Stomach (tissue), 9 donors: ENCODE data around the gene TENM4. TPM values are rescaled to one million over a fixed set of nuclear protein-coding genes. Genes with fewer than 3 reads are reported as not detected.

Experiments
- DNase-seq, 2 donors: peaks; one replicate each; pipeline versions ENCODE4 v3.0.0 to v3.0.0-alpha.2; 2013 to 2019
- H3K27ac ChIP-seq, 5 donors: fragments of 200-600 bp in 4 of 5; sonication (generic) in 4 of 5; one replicate each; pipeline ENCODE4 v1.5.1; 2013 to 2019; ENCODE audit warnings: mild to moderate bottlenecking in 1 of 5, moderate library complexity in 1 of 5
- H3K27me3 ChIP-seq, 3 donors: fragments of 200-600 bp; sonication (generic); one replicate each; pipeline ENCODE4 v1.5.1; 2017 to 2019; ENCODE audit warnings: mixed run types in 1 of 3
- H3K36me3 ChIP-seq, 4 donors: fragments of 200-600 bp; sonication (generic); 1 replicate in 3 of 4; 2 replicates in 1 of 4; pipeline ENCODE4 v1.5.1; 2016 to 2019
- H3K4me1 ChIP-seq, 4 donors: fragments of 200-600 bp; sonication (generic); one replicate each; pipeline ENCODE4 v1.5.1; 2016 to 2019
- H3K4me3 ChIP-seq, 4 donors: fragments of 200-600 bp; sonication (generic) in 3 of 4; one replicate each; pipeline ENCODE4 v1.5.1; 2016 to 2019; ENCODE audit warnings: mild to moderate bottlenecking in 1 of 4
- H3K9me3 ChIP-seq, 4 donors: fragments of 200-600 bp; sonication (generic); one replicate each; pipeline ENCODE4 v1.5.1; 2016 to 2019
- CTCF ChIP-seq, 7 experiments: fragments of 450-650 bp in 4 of 7; fragments of 200-600 bp in 3 of 7; sonication (generic) in 3 of 7; IDR thresholded peaks; one replicate each; pipeline ENCODE4 v1.5.1; 2016 to 2019; ENCODE audit warnings: antibody characterized with exemption in 7 of 7, control low read depth in 2 of 7, mild to moderate bottlenecking in 1 of 7
- EP300 ChIP-seq: sonication (generic); formaldehyde crosslinking; IDR thresholded peaks from one replicate; pipeline ENCODE4 v1.6.1; 2017; ENCODE audit warnings: antibody characterized with exemption
- POLR2A ChIP-seq, 4 donors: fragments of 450-650 bp; IDR thresholded peaks; one replicate each; pipeline ENCODE4 v1.6.1; 2016; ENCODE audit warnings: antibody characterized with exemption in 4 of 4, control low read depth in 2 of 4, mild to moderate bottlenecking in 1 of 4, moderate library complexity in 1 of 4
- POLR2AphosphoS5 ChIP-seq, 3 donors: sonication (generic); formaldehyde crosslinking; IDR thresholded peaks; one replicate each; pipeline ENCODE4 v1.6.1; 2016; ENCODE audit warnings: antibody characterized with exemption in 3 of 3
- WGBS, 5 donors: extraction: QIAGEN DNeasy Blood & Tissue Kit in 3 of 5; methylation state at CpG; one replicate each; pipeline versions ENCODE4 v1.1.5 to v1.1.7; 2013 to 2018; 5-methylcytosine and 5-hydroxymethylcytosine counted together
- intact Hi-C: fragments of 100-400 bp; cut with DNase I; formaldehyde crosslinking; loops from one replicate; pipeline ENCODE4 v1.15.1; 2023; ENCODE audit warnings: low total_unique reads
- polyA plus RNA-seq, 3 donors: library from polyadenylated mRNA; stranded (reverse); fragments of 200-250 nt; gene quantifications; one replicate each; pipeline ENCODE4 v1.2.3, GENCODE V29; 2013
- total RNA-seq, 5 donors: library from RNA; depleted of rRNA; stranded (reverse); fragments of >200 nt; gene quantifications; one replicate each; pipeline versions ENCODE4 v1.1.0 to v1.2.3, GENCODE V29; 2014 to 2016
- donor health status: healthy with polysubstance abuse.
- donor health status: Bipolar disorder and iron deficiency.
- donor health status: healthy.

TENM4 gene
- total and polyA plus RNA-seq, 8 donors: 0.06 to 13.2 (median 0.87) TPM; not detected in 1

DNA sequence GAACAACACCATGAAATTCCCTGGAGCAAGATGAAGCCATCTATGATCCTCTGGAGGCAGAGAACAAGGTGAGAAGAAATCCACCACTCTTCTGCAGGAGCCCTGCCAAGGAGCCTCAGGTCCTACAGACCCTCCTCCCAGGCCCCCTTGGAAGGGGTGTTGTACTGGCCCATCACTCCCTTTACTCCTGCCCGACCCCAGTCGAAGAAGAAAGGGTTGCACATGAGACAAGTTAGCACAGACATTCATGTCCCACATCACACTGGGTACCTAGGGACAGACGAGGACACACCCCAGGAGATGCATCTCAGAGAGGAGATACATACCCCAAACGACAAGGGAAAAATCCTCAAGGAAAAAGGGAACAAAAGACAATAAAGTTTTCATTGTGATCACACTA is 783.4 kb downstream of the TENM4 start:
- Histone ChIP-seq H3K27me3 (no peaks in the 10 kb centered on the region), H3K36me3 (peaks cover 0 to 13% (median 0%) of the 10 kb centered on the region in 4 donors), H3K27ac (no peak overlapping the region), H3K4me1 (no peaks in the 10 kb centered on the region), H3K9me3 (no peaks in the 10 kb centered on the region), H3K4me3 (no peak overlapping the region)
- TF ChIP-seq POLR2AphosphoS5 (IDR thresholded peaks at IDR 0.05): no peak
- TF ChIP-seq POLR2A (IDR thresholded peaks at IDR 0.05): no peak
- no peak for TF ChIP-seq CTCF (IDR thresholded peaks at IDR 0.05)
- TF ChIP-seq EP300: no peak
- intact Hi-C loops: no loop called here
- 77 to 89% (median 79%) methylated on average over 4 of the region's 4 CpGs for WGBS, 5 donors
- no peak for DNase-seq

GRCh38 chr11:78656984-78657383 is 783.8 kb downstream of the TENM4 start:
- Histone ChIP-seq H3K27ac (no peak overlapping the region), H3K9me3 (no peaks in the 10 kb centered on the region), H3K36me3 (peaks cover 0 to 13% (median 0%) of the 10 kb centered on the region in 4 donors), H3K4me1 (no peaks in the 10 kb centered on the region), H3K27me3 (no peaks in the 10 kb centered on the region), H3K4me3 (no peak overlapping the region)
- intact Hi-C loops: no loop called here
- no peak for DNase-seq
- WGBS, 5 donors: 81 to 97% (median 88%) methylated on average over 6 of the region's 6 CpGs
- no peak for TF ChIP-seq CTCF (IDR thresholded peaks at IDR 0.05)
- TF ChIP-seq EP300: no peak
- no peak for TF ChIP-seq POLR2A (IDR thresholded peaks at IDR 0.05)
- TF ChIP-seq POLR2AphosphoS5 (IDR thresholded peaks at IDR 0.05): no peak

DNA sequence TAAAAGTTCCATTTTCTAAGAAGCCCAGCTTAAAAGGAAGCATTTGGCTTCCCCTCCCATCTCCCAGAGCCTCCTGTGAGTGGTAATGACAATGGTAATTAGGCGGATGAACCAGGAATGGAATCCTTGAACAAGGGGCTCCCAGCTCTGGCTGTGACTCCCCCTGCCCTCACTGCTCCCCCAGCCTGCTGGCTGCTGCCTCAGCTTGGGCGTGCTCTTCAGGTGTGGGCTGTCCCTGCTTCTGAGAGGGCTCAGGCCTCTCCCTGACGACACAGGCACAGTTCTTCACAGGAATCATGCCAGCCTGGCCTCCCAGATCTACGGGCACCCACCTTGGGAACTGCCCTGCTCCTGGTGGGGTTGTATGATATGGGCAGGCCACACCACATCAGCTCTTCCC is 784.5 kb downstream of the TENM4 start:
- Histone ChIP-seq H3K9me3 (no peaks in the 10 kb centered on the region), H3K36me3 (peaks cover 0 to 13% (median 0%) of the 10 kb centered on the region in 4 donors), H3K4me1 (no peaks in the 10 kb centered on the region), H3K27ac (no peak overlapping the region), H3K27me3 (no peaks in the 10 kb centered on the region), H3K4me3 (no peak overlapping the region)
- WGBS, 5 donors: 67 to 97% (median 86%) methylated on average over 2 to 4 of the region's 4 CpGs
- DNase-seq: no peak
- intact Hi-C loops: no loop called here
- no peak for TF ChIP-seq POLR2A (IDR thresholded peaks at IDR 0.05)
- TF ChIP-seq POLR2AphosphoS5 (IDR thresholded peaks at IDR 0.05): no peak
- no peak for TF ChIP-seq EP300
- no peak for TF ChIP-seq CTCF (IDR thresholded peaks at IDR 0.05)

DNA sequence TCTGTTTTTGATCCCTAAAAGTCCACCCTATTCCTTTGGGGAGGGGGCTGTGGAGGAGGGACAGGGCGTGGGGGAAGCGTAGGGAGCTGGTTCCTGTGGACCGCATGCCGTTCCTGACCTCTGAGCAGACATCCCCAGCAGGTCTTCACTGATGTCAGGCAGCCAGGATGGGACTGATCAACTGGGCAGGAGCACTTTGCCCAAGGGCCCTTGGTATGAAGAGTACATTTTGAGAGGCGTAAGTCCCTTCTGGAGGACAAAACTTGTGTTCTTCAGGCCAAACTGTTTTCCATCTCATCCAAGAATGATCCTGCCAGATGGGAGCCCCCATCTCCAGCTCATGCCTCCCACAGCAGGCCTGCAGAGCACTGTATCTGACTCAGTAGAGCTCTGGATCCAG is 785.3 kb downstream of the TENM4 start:
- Histone ChIP-seq H3K36me3 (peaks cover 0 to 13% (median 0%) of the 10 kb centered on the region in 4 donors), H3K27ac (no peak overlapping the region), H3K9me3 (no peaks in the 10 kb centered on the region), H3K4me3 (no peak overlapping the region), H3K27me3 (no peaks in the 10 kb centered on the region), H3K4me1 (no peaks in the 10 kb centered on the region)
- TF ChIP-seq EP300 (no peak), CTCF (IDR thresholded peaks at IDR 0.05) (no peak), POLR2A (IDR thresholded peaks at IDR 0.05) (no peak), POLR2AphosphoS5 (IDR thresholded peaks at IDR 0.05) (no peak)
- intact Hi-C loops: no loop called here
- 94 to 96% (median 96%) methylated on average over 5 of the region's 5 CpGs for WGBS, 5 donors
- no peak for DNase-seq
